ENCODE results near the gene NBPF15. TPM values are rescaled to one million over a fixed set of nuclear protein-coding genes. Genes with fewer than 3 reads are reported as not detected.

The NBPF15 gene
- total RNA-seq, 1 donor from 2014 or later, result 33.2 TPM

Other genes starting within 250 kb of the NBPF15 start
- gene PPIAL4E, start 88.0 kb downstream of the NBPF15 start, total RNA-seq, result not detected in 2 replicates
- not detected in 2 replicates for gene PPIAL4F, start 131.2 kb upstream of the NBPF15 start, total RNA-seq